Fibroblast of upper back skin (primary cell): Measurements from ENCODE around the gene ZNF524.
A peak's percentile ranks its signal among the peaks of the same experiment; 100 is the strongest.

Experiments used
- DNase-seq: peaks from one replicate; pipeline ENCODE4 v3.0.0-alpha.2; 2013

Gene ZNF524

DNA sequence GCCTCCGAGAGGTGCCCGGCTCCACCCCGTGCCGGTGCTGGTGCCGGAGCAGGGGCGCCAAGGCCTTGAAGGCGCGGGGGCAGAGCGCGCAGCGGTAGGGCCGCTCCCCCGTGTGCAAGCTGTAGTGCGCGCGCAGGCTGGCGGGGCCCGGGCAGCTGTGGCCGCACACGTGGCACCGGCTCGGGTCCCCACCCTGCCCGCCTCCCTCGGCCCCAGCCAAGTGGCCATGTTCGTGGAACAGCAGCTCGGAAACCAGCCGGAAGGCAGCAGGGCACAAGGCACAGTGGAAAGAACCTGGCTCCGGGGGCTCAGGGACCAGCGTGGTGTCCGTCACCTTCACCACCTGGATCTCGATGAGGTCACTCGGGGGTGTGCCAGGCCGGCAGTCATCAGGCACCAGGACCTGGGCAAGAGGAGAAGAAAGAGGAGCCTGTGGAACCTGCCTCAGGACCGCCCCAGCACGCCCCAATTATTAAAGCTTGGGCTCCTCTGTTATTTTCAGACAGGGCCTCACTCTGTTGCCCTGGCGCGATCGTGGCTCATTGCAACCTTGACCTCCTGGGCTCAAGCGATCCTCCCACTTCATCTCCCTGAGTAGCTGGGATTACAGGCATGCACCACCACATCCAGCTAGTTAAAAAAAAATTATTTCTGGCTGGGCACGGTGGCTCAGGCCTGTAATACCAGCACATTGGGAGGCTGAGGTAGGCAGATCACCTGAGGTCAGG lies 22.3 kb downstream of the ZNF524 start:
- DNase-seq, result no peak

DNA sequence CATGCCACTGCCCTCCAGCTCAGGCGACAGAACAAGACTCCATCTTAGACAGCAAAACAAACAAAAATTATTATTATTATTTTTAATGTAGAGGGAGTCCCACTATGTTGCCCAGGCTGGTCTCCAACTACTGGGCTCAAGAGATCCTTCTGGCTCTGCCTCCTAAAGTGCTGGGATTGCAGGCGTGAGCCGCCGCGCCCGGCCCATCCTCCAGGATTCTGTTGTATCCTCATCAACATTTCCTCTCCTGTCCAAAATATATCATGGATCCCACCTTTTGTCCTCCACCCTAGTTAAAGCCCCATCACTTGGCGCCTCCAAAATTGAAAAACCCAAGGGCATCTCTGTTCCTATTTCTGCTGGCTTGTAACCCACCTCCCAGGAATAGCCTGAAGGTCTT lies 23.0 kb downstream of the ZNF524 start:
- DNase-seq, result no peak

DNA sequence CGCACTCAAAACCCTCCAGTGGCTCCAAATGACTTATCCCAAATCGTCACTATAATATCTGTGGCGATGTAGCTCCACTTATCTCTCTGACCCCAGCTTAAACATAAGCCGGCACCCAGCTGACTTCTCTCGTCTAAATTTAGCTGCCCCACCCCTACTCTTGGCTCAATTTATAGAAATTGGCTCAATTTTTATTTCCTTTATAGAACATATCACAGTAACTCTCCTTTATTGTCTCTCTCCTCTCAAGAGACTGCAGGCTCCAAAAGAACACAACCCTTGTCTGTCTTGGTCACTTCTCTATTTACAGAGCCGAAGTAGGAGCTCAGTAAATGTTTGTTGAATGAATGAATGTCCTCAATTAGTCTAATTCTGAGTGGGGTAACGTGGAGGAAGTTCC lies 23.5 kb downstream of the ZNF524 start:
- DNase-seq, result no peak

DNA sequence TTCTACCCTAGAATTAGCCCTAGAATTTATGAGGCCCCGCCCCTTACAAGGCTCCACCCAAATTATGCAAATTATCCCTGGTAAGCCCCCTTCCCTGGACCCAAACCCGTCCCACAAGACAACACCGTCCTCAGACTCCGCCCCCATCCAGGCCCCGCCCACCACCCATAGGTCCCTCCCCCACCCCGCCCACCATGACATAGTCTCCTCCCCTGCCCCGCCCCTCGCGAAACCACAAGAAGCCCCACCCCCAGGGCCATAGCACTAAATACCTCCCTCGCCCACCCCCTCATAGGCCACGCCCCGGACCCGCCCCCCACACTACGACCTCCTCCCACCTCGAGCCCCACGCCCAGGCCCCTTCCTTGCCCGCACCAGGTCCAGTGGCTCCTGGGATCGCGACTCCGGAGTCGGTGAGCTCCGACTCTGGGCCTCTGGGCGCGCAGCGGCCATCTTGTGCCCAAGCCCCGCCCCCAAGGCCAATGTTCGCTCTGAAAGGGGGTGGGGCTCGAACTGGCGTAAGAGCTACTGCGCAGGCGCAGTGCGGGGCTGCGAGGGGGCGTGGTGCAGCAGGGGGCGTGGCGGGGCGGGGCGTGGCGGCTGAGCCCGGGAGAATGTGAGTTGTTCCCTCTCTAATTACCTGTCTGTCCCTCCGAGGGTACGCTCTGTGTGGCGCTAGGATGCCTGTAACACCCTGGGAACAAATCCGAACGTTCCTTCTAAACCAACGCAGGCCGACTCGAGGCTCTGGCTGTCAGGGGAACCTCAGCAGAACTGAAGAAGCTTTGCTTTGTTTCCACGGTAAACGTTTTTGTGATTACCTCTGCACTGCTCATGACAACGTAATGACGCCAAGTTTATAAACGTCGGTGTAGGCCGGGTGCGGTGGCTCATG lies 24.3 kb downstream of the ZNF524 start, which contains the start of gene ZNF784:
Gene ZNF784 (minus strand): TSS at position 458 of the 895 bp plus-strand sequence. CDS start 5 bp downstream, at position 453.
- DNase-seq, result peak; percentile 92

DNA sequence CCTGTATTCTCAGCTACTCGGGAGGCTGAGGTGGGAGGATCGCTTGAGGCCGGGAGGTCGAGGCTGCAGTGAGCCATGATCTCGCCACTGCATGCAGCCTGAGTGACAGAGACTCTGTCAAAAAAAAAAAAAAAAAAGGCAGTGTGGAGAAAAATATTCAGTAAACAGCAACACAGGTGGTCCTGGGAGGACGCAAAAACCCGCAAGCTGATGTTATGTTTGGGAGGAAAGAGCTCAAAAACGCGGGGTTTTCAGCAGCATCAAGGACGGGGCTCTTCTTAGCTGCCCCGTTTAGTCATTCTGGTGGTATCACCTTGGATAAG lies 24.9 kb downstream of the ZNF524 start:
- DNase-seq, result no peak

DNA sequence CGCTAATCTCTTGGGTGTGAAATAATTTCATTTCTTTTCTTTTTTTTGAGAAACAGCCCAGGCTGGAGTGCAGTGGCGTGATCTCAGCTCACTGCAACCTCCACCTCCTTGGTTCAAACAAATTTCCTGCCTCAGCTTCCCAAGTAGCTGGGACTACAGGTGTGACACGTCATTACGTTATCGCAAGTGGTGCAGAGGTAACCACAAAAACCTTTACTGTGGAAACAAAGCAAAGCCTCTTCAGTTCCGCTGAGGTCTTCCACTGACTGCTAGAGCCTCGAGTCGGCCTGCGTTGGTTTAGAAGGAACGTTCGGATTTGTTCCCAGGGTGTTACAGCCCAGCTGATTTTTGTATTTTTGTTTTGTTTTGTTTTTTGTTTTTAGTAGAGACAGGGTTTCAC lies 26.3 kb downstream of the ZNF524 start:
- no peak for DNase-seq

DNA sequence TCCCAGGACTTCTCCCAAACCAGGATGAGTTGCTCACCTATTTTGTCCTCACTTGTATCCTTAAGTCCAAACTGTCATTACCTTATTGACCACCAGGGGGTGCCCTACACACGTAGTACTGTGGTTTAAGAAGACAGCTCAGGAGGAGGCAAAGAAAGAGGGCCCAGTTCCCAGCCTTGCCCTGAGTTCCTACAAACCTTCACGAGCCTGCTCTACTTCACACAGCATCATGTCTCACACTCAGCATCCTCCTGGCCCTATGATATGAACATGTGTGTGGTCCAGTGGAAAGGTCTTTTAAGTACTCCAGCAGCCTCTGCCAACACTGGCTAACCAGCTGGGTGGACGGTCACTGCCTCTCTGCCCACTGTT lies 32.4 kb downstream of the ZNF524 start:
- peak; percentile 93 for DNase-seq

DNA sequence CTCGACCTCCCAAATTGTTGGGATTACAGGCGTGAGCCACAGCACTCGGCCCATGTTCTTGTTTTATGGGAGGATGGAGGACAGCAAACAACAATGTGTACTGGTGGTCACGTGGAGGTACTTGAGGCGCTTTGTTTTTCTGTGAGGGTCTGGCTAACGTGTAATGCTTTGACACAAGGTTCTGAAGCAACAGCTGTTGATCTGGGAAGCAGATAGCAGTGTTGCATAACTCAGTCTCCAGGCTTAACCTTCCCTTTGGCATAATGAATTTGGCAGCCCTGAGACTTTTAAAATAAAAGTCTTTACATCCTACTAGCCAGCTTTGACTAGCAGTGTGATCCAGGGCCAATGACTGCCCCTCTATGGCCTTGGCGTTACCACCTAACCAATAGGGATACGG lies 33.8 kb downstream of the ZNF524 start:
- DNase-seq, result no peak

DNA sequence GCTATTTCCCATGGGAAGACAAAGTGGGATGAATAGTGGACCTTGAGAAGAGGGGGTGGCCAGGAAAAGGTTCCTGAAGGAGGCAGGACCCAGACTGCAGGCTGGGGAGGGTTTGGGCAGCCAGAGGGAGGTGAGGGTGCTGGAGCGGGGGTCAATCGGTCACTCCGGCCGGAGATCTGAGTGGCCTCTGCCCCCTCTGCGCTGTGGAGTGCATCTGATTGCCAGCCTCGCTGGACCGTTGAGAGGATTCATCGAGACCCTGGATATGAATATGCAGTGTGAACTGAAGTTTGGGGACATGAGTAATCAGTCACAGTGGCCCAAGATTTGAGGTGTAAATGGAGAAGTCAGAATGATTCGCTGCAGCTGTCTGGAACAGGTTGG lies 35.2 kb downstream of the ZNF524 start:
- no peak for DNase-seq

DNA sequence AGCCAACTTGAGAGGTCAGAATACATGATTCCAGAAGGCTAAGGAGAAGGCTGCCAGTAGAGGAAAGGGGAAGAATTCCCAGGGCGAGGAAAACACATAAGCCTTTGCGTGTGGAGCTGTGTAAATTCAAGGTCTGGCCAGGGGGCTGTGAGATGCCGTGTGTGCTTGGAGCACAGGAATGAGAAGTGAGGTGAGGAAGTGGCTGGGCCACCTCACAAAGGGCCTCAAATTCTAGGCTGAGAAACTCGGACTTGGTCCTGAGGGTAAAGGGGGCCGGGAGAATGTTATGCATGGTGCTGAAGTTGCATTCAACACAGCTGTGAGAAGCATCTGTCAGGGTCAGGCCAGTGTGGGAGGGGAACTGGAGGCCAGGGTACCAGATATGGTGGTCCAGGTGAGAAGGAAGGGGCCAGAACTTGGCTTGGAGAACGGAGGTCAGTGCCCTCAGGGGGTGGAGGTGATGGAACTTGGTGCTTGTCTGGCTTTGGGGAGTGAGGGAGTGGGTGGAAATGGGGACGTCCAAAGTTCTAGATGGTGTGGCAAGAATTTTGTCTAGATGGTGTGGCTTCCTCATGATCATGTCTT lies 35.9 kb downstream of the ZNF524 start:
- no peak for DNase-seq

DNA sequence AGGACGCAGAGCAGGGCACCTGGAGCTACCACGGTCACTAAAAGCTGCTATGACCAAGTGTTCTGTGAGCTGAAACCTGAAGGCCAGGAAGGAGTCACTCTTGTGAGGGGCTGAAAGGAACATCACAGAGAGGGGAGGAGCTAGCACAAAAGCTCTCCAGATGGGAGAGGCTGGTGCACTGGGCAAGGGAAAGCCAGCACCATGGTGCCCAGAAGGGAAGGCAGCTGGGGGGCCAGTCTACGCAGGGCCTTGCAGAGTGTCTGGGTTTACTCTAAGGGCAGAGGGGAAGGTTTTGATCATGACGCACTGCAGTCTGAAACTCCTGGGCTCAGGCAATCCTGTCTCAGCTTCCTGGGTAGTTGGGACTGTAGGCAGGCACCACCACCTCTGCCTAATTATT lies 36.6 kb downstream of the ZNF524 start:
- no peak for DNase-seq

DNA sequence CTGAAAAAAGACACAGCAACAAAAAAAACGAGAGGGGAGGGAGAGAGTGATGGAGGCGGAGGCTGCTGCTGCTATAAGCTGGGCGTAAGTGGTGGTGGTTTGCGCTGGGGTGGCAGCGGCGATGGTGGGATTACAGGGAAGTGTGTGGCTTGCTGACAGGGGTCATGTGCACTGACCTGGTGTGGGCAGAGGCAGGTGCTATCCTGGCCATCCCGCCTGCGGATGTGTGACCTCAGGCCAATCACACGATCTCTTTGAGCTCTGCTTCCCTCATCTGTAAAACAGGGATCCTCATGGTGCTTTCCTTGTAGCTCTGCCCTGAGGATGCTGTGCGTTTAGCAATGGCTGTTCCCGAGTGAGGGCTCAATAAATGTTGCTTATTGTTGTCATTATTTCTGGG lies 37.4 kb downstream of the ZNF524 start:
- DNase-seq, result no peak

DNA sequence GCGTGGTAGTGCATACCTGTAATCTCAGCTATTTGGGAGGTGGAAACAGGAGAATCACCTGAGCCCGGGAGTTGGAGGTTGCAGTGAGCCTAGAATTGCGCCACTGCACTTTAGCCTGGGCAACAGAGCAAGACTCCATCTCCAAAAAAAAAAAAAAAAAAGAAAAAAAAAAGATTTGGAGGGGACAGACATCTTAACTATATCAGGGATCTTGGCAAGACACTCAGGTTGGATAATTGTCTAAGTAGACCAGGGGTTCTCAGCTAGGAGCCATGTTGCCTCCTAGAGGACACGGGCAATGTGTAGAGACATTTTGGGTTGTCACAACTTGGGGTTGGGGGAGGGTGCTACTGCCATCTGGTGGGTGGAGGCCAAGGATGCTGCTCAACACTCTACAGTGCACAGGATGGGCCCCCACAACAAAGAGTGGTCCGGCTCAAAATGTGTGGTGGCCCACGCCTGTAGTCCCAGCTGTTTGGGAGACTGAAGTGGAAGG lies 38.8 kb downstream of the ZNF524 start:
- DNase-seq, result no peak

DNA sequence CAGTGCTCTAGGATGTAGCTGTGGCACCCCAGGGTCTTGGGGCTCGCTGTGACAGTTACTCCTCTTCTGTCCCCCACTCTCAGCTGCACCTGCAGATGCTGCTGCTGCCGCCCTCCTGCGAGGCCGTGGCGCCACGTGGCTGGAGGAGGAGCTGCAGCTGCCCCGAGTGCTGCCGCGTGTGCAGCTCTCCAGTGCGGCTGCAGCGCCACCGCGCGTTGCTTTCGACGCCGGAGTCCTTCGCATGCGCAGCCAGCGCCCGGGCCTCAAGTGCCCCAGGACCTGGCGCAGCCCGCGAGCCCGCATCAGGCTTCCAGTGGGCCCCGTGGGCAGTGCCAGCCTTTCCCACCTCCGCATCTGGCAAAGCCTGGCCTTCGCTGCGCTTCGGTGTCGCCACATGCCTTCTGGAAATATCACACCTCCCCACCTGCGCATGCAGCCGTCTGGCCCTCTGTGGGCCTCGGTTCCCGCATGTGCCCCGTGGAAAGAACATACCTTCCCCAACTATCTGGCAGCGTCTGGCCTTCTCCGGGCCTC lies 40.0 kb downstream of the ZNF524 start:
- peak; percentile 68 for DNase-seq

DNA sequence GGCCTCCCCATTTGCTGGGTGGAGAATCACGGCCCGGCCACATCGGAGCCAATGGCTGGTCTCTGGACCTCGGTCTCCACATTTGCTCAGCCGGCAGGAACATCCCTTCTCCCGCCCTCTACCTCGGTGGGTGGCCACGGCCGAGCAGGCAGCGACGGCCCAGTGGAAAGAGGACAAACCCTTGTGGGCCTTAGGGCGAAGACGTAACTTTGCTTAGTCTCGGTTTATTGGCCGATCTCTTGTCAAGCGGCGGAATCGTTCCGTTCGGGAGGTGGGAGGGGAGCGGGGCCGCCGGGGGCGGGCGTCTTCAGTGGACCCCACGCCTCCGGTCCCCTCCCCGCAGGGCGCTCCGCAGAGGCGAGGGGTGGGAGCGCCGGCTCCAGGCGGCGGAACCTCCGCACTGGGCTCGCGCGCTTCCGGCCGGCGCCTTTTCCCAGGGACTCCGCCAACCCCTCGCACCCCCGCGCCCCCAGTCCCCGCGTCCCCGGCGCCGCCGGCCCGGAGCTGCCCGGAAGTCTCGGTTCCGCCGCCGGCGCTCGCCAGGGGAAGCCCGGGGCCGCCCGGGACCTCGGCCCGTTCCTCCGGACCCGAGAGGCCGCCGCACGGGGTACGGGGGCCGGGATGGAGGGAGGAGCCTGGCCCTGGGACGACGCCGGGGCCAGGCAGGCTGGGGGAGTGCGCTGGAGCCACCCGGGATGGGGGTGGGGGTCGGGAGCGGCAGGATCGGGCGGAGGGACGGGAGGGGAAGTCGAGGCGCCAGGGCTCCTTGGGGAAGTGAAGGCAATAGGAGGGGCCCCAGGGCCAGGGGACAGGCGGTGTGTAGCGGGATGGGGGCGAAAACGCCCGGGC lies 40.7 kb downstream of the ZNF524 start, which contains the start of gene ZNF580:
Gene ZNF580 (plus strand): TSS at position 426 of the 849 bp plus-strand sequence. CDS start 1,507 bp downstream, outside the sequence.
- DNase-seq, result peak; percentile 82

DNA sequence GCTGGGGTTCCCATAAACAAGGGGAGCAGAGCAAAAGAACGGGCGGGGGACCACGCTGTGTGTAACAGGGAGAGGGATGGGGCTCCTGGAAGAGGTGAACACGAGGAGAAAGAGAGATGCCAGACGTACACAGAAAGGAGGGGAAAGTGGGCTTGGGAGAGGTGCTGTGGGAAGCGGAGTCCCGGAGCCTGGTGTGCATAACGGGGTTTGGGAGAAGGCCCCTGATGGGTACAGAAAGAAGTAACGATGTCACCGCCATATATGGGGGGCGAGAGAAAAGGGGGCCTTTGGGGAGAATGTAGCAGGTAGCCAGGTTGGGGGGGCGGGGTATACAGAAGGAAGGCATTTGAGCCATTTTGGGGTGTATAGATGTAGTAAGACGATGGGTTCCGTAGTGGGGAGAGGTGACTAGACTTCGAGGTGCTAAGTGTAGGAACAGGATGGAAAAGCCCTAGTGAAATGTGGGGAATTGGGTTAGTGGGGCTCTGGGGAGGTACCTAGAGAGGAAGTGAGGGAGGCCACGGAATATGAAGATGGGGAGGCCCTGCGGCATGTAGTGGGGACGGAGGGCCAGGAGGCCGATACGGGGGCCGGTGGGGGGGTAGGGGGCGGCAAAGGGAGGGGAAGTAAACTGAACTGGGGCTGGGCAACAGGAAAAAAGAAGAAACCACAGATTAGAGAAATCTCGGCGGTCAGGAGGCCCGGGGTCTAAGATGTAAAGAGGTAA lies 41.5 kb downstream of the ZNF524 start:
- no peak for DNase-seq

DNA sequence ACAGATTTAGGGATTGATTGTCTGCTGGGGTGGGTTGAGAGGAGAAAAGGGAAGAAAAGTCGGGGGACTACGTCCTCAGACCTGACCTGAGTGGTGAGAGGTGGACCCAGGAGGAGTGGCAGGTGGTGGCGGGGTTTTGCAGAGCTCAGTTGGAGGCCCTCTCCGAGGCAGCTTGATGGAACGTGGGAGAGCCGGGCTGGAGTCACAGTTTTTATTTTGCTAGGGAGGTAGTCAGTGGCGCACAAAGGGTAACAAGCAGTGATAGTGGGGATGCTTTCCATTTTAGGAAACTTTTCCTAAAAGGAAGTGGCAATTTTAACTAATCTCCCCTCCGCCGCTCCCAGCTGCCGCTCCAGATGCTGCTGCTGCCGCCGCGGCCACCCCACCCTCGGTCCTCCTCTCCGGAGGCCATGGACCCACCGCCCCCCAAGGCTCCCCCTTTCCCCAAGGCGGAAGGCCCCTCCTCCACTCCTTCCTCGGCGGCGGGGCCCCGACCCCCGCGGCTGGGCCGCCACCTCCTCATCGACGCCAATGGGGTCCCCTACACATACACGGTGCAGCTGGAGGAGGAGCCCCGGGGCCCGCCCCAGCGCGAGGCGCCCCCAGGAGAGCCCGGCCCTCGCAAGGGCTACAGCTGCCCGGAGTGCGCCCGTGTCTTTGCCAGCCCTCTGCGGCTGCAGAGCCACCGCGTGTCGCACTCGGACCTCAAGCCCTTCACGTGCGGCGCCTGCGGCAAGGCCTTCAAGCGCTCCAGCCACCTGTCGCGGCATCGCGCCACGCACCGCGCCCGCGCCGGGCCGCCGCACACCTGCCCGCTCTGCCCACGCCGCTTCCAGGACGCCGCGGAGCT lies 42.3 kb downstream of the ZNF524 start:
- no peak for DNase-seq

DNA sequence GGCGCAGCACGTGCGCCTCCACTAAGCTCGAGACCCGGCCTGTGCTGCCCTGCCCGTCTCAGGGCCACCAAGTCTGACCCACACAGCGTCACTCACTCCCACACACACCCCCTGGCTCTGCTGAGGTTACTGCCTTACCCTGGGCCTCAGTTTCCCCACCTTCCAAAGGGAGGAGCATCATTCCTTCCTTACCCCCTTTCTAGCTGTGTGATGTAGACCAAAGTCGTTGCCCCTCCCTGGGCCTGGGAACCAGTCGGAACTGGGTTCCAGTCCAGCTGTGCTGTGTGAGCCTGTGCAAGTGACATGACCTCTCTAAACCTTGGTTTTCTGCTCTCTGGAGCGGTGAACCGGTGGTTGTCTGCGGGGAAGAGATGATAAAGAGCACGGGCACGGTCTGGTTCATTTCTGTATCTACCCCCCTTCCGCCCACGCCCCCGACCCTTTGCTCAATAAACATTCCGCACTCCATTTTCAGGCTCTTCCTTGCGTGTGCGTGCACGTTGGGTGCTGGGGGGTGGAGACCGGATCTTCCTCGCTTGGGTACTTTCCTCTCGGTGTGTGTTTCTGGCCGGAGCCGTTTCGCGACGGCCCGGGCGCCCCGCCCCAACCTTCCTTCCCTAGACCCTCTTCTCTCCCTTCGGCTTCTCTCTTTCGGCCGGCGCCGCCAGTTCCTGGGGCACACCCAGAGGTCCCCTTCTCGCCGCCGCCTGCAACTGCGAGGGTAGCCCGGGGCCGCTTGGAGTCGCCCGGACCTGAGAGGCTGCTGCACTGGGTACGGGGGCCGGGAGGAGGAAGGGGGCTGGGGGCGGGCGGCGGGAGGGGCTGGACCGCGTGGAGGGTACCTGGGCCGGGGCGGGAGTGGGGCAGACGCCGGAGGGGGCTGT lies 43.2 kb downstream of the ZNF524 start, which contains the start of gene ZNF581:
Gene ZNF581 (plus strand): TSS at position 647 of the 884 bp plus-strand sequence. CDS start 923 bp downstream, outside the sequence.
- peak; percentile 66 for DNase-seq

DNA sequence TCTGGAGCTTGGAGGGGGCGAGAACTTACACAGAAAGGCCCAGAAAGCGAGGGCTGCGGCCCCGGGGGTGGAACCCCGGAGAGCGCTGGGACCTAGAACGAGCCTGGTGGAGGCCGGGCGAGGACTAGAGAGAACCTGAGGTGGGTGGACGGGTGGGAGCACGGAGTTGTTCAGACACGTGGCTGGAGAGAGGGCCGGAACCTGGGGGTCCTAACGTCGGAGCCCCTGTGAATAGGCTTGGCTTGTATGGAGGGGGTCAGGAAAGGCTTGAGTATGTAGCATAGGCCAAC lies 43.7 kb downstream of the ZNF524 start:
- no peak for DNase-seq
